WTC11 (cell line): ENCODE measurements around the gene CLEC2D. TPM values are rescaled to one million over a fixed set of nuclear protein-coding genes. Genes with fewer than 3 reads are reported as not detected.
A peak's percentile ranks its signal among the peaks of the same experiment; 100 is the strongest.
"Not testable (repeated sequence)": the region's sequence is repeated elsewhere in the genome, so short reads cannot be mapped to it uniquely, and the experiment has no call there.

ENCODE experiments used
- ATAC-seq: fragments of 200-7000 bp; cut with Tn5 transposase; 2 replicates; pipeline ENCODE4 v1.10.0; 2021; ENCODE audit warnings: mild to moderate bottlenecking, moderate library complexity
- CTCF ChIA-PET: fragments of 300-600 bp; sonication (Branson Sonifier 250); formaldehyde crosslinking; loops from one replicate; lab custom pipeline; 2021; ENCODE audit warnings: antibody characterized with exemption; lab: Charles Lee
- POLR2A ChIA-PET: fragments of 350-600 bp; sonication (Branson Sonifier 250); formaldehyde crosslinking; loops from one replicate; lab custom pipeline; 2021; ENCODE audit warnings: antibody characterized with exemption; lab: Charles Lee
- DNase-seq: peaks from one replicate; pipeline ENCODE4 v3.0.0; 2021; ENCODE audit warnings: low spot score
- H3K27ac Mint-ChIP-seq: 2 replicates; pipeline ENCODE4 v1.8.0; 2021; ENCODE audit warnings: mixed read lengths
- H3K27me3 Mint-ChIP-seq: 2 replicates; pipeline ENCODE4 v1.8.0; 2021; ENCODE audit warnings: low read depth, mild to moderate bottlenecking, moderate library complexity, mixed read lengths
- H3K36me3 Mint-ChIP-seq: 2 replicates; pipeline ENCODE4 v1.8.0; 2021; ENCODE audit warnings: mixed read lengths
- H3K4me1 Mint-ChIP-seq: 2 replicates; pipeline ENCODE4 v1.8.0; 2022; ENCODE audit warnings: mixed read lengths
- H3K4me3 Mint-ChIP-seq: 2 replicates; pipeline ENCODE4 v1.8.0; 2021; ENCODE audit warnings: mild to moderate bottlenecking, moderate library complexity, mixed read lengths
- H3K9me3 Mint-ChIP-seq: 2 replicates; pipeline ENCODE4 v1.8.0; 2021; ENCODE audit warnings: mixed read lengths
- CREM ChIP-seq: sonication (generic); formaldehyde crosslinking; IDR thresholded peaks from 2 replicates; pipeline ENCODE4 v1.8.1; 2022; ENCODE audit warnings: mild to moderate bottlenecking, missing genetic modification reagents, moderate library complexity
- ELF4 ChIP-seq: sonication (generic); formaldehyde crosslinking; IDR thresholded peaks from 2 replicates; pipeline ENCODE4 v1.8.1; 2022; ENCODE audit warnings: low read depth, mild to moderate bottlenecking, moderate library complexity, missing genetic modification reagents
- FOXJ3 ChIP-seq: sonication (generic); formaldehyde crosslinking; IDR thresholded peaks from 2 replicates; pipeline ENCODE4 v1.9.0; 2021; ENCODE audit warnings: missing genetic modification reagents, mild to moderate bottlenecking, borderline replicate concordance
- GTF2I ChIP-seq: fragments of 250-450 bp; sonication (Bioruptor Pico); conservative IDR thresholded peaks from 2 replicates; pipeline ENCODE4 v1.4.0; 2021; ENCODE audit warnings: mild to moderate bottlenecking
- IRF2 ChIP-seq: sonication (generic); formaldehyde crosslinking; IDR thresholded peaks from 2 replicates; pipeline ENCODE4 v1.8.0; 2022; ENCODE audit warnings: low read depth, missing genetic modification reagents, borderline replicate concordance
- JAZF1 ChIP-seq: fragments of 250-450 bp; sonication (Bioruptor Pico); IDR thresholded peaks from 2 replicates; pipeline ENCODE4 v1.9.0; 2021; ENCODE audit warnings: moderate library complexity, mild to moderate bottlenecking, inconsistent platforms
- MYBL2 ChIP-seq: sonication (generic); formaldehyde crosslinking; IDR thresholded peaks from 2 replicates; pipeline ENCODE4 v1.8.1; 2023; ENCODE audit warnings: mild to moderate bottlenecking, moderate library complexity, missing genetic modification reagents
- NFYB ChIP-seq: sonication (generic); formaldehyde crosslinking; conservative IDR thresholded peaks from 2 replicates; pipeline ENCODE4 v1.8.0; 2022; ENCODE audit warnings: low read depth, missing genetic modification reagents
- TP53 ChIP-seq: sonication (generic); formaldehyde crosslinking; IDR thresholded peaks from 2 replicates; pipeline ENCODE4 v1.8.1; 2023; ENCODE audit warnings: mild to moderate bottlenecking, missing genetic modification reagents
- ZNF232 ChIP-seq: sonication (generic); formaldehyde crosslinking; IDR thresholded peaks from 2 replicates; pipeline ENCODE4 v1.8.0; 2022; ENCODE audit warnings: mild to moderate bottlenecking, missing genetic modification reagents
- ZNF263 ChIP-seq: sonication (generic); formaldehyde crosslinking; IDR thresholded peaks from 2 replicates; pipeline ENCODE4 v1.8.1; 2022; ENCODE audit warnings: low read depth, mild to moderate bottlenecking, moderate library complexity, missing genetic modification reagents
- ZNF416 ChIP-seq: fragments of 250-450 bp; sonication (Bioruptor Pico); IDR thresholded peaks from 2 replicates; pipeline ENCODE4 v1.9.0; 2021; ENCODE audit warnings: mild to moderate bottlenecking, inconsistent platforms
- ZNF532 ChIP-seq: fragments of 250-450 bp; sonication (Bioruptor Pico); IDR thresholded peaks from 2 replicates; pipeline ENCODE4 v1.9.0; 2021; ENCODE audit warnings: mild to moderate bottlenecking, borderline replicate concordance
- ZNF671 ChIP-seq: fragments of 250-450 bp; sonication (Bioruptor Pico); IDR thresholded peaks from 2 replicates; pipeline ENCODE4 v1.8.0; 2021; ENCODE audit warnings: mild to moderate bottlenecking
- total RNA-seq: library from RNA; stranded (reverse); gene quantifications from 3 replicates; pipeline ENCODE4 v1.2.3, GENCODE V29; 2021
- TF ChIP-seq, protein P1 (sequence below): fragments of 250-450 bp; sonication (Bioruptor Pico); IDR thresholded peaks from 2 replicates; pipeline ENCODE4 v1.9.0; 2021; ENCODE audit warnings: mild to moderate bottlenecking
- TF ChIP-seq, protein P2 (sequence below): sonication (generic); formaldehyde crosslinking; IDR thresholded peaks from 2 replicates; pipeline ENCODE4 v1.8.1; 2022; ENCODE audit warnings: low read depth, mild to moderate bottlenecking, moderate library complexity, missing genetic modification reagents, borderline replicate concordance
- TF ChIP-seq, protein P3 (sequence below): sonication (generic); formaldehyde crosslinking; IDR thresholded peaks from 2 replicates; pipeline ENCODE4 v1.8.0; 2022; ENCODE audit warnings: mild to moderate bottlenecking, missing genetic modification reagents

CLEC2D gene
- total RNA-seq, 1 experiment from 2014 or later: 6.2 TPM

GRCh38 chr12:9738905-9739304, 69.4 kb downstream of the CLEC2D start:
- H3K9me3 Mint-ChIP-seq, POLR2A ChIA-PET, H3K36me3 Mint-ChIP-seq, DNase-seq, H3K27ac Mint-ChIP-seq, ATAC-seq: not testable (repeated sequence)
- CTCF ChIA-PET: interaction anchor here (1.0 to 1.8 kb wide), 2 partner anchors 12 to 75 kb away, joined by 3 to 6 read pairs; no protein-coding TSS in a partner anchor
- Mint-ChIP-seq H3K4me1 (peaks cover 15% of the 10 kb centered on the region), H3K27me3 (peaks cover 12% of the 10 kb centered on the region), H3K4me3 (peak overlapping the region; percentile 52)
- 0 out of 2 replicates have a peak, but pooled peaks have one; percentile 27 for TF ChIP-seq NFYB (CRISPR knock-in tag)

GRCh38 chr12:9739404-9740105, 70.0 kb downstream of the CLEC2D start:
- POLR2A ChIA-PET, ATAC-seq, H3K9me3 Mint-ChIP-seq, H3K36me3 Mint-ChIP-seq, H3K27ac Mint-ChIP-seq: not testable (repeated sequence)
- CTCF ChIA-PET: interaction anchor here (1.0 to 1.8 kb wide), 2 partner anchors 11 to 74 kb away, joined by 3 to 6 read pairs; no protein-coding TSS in a partner anchor
- H3K4me3 Mint-ChIP-seq: peak overlapping the region; percentile 55
- H3K27me3 Mint-ChIP-seq: peaks cover 12% of the 10 kb centered on the region
- DNase-seq: peak; percentile 35
- peaks cover 15% of the 10 kb centered on the region for H3K4me1 Mint-ChIP-seq

GRCh38 chr12:9740106-9740750, 70.7 kb downstream of the CLEC2D start:
- no peak for DNase-seq
- POLR2A ChIA-PET: no interaction called here
- Mint-ChIP-seq H3K4me1 (peaks cover 19% of the 10 kb centered on the region), H3K9me3 (peaks cover 7% of the 10 kb centered on the region), H3K4me3 (peak overlapping the region; percentile 55), H3K27ac (no peak overlapping the region), H3K36me3 (no peaks in the 10 kb centered on the region), H3K27me3 (peaks cover 12% of the 10 kb centered on the region)
- no peak for ATAC-seq
- TF ChIP-seq, protein P1, sequence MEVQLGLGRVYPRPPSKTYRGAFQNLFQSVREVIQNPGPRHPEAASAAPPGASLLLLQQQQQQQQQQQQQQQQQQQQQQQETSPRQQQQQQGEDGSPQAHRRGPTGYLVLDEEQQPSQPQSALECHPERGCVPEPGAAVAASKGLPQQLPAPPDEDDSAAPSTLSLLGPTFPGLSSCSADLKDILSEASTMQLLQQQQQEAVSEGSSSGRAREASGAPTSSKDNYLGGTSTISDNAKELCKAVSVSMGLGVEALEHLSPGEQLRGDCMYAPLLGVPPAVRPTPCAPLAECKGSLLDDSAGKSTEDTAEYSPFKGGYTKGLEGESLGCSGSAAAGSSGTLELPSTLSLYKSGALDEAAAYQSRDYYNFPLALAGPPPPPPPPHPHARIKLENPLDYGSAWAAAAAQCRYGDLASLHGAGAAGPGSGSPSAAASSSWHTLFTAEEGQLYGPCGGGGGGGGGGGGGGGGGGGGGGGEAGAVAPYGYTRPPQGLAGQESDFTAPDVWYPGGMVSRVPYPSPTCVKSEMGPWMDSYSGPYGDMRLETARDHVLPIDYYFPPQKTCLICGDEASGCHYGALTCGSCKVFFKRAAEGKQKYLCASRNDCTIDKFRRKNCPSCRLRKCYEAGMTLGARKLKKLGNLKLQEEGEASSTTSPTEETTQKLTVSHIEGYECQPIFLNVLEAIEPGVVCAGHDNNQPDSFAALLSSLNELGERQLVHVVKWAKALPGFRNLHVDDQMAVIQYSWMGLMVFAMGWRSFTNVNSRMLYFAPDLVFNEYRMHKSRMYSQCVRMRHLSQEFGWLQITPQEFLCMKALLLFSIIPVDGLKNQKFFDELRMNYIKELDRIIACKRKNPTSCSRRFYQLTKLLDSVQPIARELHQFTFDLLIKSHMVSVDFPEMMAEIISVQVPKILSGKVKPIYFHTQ (CRISPR knock-in tag): no peak
- no peak for TF ChIP-seq MYBL2 (CRISPR knock-in tag)
- TF ChIP-seq TP53 (CRISPR knock-in tag): no peak
- TF ChIP-seq ELF4 (CRISPR knock-in tag): no peak
- TF ChIP-seq, protein P2, sequence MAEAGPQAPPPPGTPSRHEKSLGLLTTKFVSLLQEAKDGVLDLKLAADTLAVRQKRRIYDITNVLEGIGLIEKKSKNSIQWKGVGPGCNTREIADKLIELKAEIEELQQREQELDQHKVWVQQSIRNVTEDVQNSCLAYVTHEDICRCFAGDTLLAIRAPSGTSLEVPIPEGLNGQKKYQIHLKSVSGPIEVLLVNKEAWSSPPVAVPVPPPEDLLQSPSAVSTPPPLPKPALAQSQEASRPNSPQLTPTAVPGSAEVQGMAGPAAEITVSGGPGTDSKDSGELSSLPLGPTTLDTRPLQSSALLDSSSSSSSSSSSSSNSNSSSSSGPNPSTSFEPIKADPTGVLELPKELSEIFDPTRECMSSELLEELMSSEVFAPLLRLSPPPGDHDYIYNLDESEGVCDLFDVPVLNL (CRISPR knock-in tag): no peak
- TF ChIP-seq FOXJ3 (CRISPR knock-in tag): no peak
- no peak for TF ChIP-seq GTF2I (CRISPR knock-in tag)
- no peak for TF ChIP-seq ZNF671 (CRISPR knock-in tag)
- no peak for TF ChIP-seq ZNF232 (CRISPR knock-in tag)
- no peak for TF ChIP-seq JAZF1 (CRISPR knock-in tag)
- TF ChIP-seq ZNF263 (CRISPR knock-in tag): no peak
- TF ChIP-seq ZNF416: no peak
- no peak for TF ChIP-seq CREM (CRISPR knock-in tag)
- TF ChIP-seq IRF2 (CRISPR knock-in tag): no peak
- no peak for TF ChIP-seq ZNF532 (CRISPR knock-in tag)
- TF ChIP-seq, protein P3, sequence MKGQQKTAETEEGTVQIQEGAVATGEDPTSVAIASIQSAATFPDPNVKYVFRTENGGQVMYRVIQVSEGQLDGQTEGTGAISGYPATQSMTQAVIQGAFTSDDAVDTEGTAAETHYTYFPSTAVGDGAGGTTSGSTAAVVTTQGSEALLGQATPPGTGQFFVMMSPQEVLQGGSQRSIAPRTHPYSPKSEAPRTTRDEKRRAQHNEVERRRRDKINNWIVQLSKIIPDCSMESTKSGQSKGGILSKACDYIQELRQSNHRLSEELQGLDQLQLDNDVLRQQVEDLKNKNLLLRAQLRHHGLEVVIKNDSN (CRISPR knock-in tag): no peak
- CTCF ChIA-PET: interaction anchor here (1.8 kb wide), 1 partner anchor 74 kb away, joined by 6 read pairs; no protein-coding TSS in a partner anchor
